Right atrium auricular region (tissue), 2 donors: ENCODE results near the gene DDT. TPM values are rescaled to one million over a fixed set of nuclear protein-coding genes. Genes with fewer than 3 reads are reported as not detected.

Source experiments
- DNase-seq: peaks from one replicate; pipeline ENCODE4 v3.0.0-alpha.2; 2019; ENCODE audit warnings: low spot score
- H3K27ac ChIP-seq, 2 donors: fragments of 200-600 bp; sonication (generic); 1 replicate in 1 of 2; 2 replicates in 1 of 2; pipeline ENCODE4 v1.5.1; 2016 to 2019
- H3K27me3 ChIP-seq, 2 donors: fragments of 200-600 bp; sonication (generic); one replicate each; pipeline versions ENCODE4 v1.5.1 to v1.6.0; 2017 to 2019
- H3K36me3 ChIP-seq: fragments of 200-600 bp; sonication (generic); one replicate; pipeline ENCODE4 v1.5.1; 2016
- H3K4me1 ChIP-seq, 2 donors: fragments of 200-600 bp; sonication (generic); one replicate each; pipeline versions ENCODE4 v1.5.1 to v1.6.0; 2017 to 2019
- H3K4me3 ChIP-seq, 2 donors: fragments of 200-600 bp; sonication (generic); 1 replicate in 1 of 2; 2 replicates in 1 of 2; pipeline ENCODE4 v1.5.1; 2017 to 2019; ENCODE audit warnings: mild to moderate bottlenecking in 1 of 2, moderate library complexity in 1 of 2
- H3K9me3 ChIP-seq, 2 donors: fragments of 200-600 bp; sonication (generic); one replicate each; pipeline ENCODE4 v1.5.1; 2019
- CTCF ChIP-seq, 2 donors: fragments of 200-600 bp; sonication (generic); IDR thresholded peaks; one replicate each; pipeline ENCODE4 v1.5.1; 2019; ENCODE audit warnings: antibody characterized with exemption in 2 of 2
- total RNA-seq, 2 donors: library from RNA; depleted of rRNA; stranded (reverse); fragments of >200 nt; gene quantifications; one replicate each; pipeline ENCODE4 v1.1.0, GENCODE V29; 2016

DDT gene
- total RNA-seq, 2 donors from 2014 or later: 147 to 153 TPM

GRCh38 chr22:24009227-24010017, 35.2 kb upstream of the DDT start:
- Histone ChIP-seq H3K9me3 (no peaks in the 10 kb centered on the region), H3K27ac (no peak overlapping the region), H3K36me3 (no peaks in the 10 kb centered on the region), H3K27me3 (no peaks in the 10 kb centered on the region), H3K4me3 (no peak overlapping the region), H3K4me1 (peaks cover 0 to 35% of the 10 kb centered on the region in 2 donors)
- no peak for TF ChIP-seq CTCF (IDR thresholded peaks at IDR 0.05)
- no peak for DNase-seq

DNA sequence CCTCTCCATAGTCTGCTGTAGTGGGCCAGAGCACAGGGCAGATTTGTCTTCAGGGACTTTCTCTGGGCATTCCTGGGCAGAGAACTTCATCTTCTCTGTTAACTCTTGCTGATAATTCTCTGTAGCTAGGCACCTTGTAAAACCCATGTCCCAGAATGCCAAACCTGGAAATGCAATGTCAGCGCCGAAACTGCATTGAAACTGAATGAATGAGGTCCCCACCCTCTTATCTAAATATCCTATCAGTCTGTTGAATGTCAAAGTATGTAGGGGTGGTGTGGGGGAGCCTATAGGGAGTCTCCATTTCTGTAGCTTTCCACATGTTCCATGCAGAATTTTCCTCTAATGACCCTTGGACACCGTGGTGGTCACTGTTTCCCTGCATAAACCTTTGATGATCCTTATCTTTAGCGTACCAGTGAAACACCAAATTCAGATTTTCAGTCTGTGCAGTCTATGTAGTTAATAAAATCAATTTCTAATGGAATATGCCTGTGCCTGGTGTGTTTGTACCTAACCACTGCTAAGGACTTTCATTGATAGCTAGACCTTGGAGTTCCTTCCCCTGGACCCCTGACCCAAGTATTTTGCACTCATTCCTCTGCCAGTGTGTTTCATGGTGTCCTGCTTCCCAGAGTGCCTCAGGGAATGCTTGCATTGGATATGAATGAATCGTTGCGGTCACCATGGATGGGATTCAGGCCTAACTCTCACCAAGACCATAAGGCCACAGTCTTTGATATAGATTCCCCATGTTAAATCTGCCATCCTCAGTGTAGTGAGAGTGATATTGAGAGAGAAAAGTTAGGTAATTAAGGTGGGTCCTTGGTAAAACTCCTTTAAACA, 34.4 kb upstream of the DDT start:
- peaks cover 0 to 31% of the 10 kb centered on the region in 2 donors for H3K4me1 ChIP-seq
- H3K4me3 ChIP-seq: no peak overlapping the region
- H3K9me3 ChIP-seq: no peaks in the 10 kb centered on the region
- DNase-seq: no peak
- no peaks in the 10 kb centered on the region for H3K27me3 ChIP-seq
- no peak for TF ChIP-seq CTCF (IDR thresholded peaks at IDR 0.05)
- H3K36me3 ChIP-seq: no peaks in the 10 kb centered on the region
- no peak overlapping the region for H3K27ac ChIP-seq

- Histone ChIP-seq H3K4me3 (no peak overlapping the region), H3K9me3 (no peaks in the 10 kb centered on the region), H3K4me1 (peaks cover 0 to 25% of the 10 kb centered on the region in 2 donors), H3K27me3 (no peaks in the 10 kb centered on the region), H3K36me3 (no peaks in the 10 kb centered on the region), H3K27ac (no peak overlapping the region)
- no peak for DNase-seq
- no peak for TF ChIP-seq CTCF (IDR thresholded peaks at IDR 0.05)
Measured at GRCh38 chr22:24008022-24008283, 33.7 kb upstream of the DDT start.

DNA sequence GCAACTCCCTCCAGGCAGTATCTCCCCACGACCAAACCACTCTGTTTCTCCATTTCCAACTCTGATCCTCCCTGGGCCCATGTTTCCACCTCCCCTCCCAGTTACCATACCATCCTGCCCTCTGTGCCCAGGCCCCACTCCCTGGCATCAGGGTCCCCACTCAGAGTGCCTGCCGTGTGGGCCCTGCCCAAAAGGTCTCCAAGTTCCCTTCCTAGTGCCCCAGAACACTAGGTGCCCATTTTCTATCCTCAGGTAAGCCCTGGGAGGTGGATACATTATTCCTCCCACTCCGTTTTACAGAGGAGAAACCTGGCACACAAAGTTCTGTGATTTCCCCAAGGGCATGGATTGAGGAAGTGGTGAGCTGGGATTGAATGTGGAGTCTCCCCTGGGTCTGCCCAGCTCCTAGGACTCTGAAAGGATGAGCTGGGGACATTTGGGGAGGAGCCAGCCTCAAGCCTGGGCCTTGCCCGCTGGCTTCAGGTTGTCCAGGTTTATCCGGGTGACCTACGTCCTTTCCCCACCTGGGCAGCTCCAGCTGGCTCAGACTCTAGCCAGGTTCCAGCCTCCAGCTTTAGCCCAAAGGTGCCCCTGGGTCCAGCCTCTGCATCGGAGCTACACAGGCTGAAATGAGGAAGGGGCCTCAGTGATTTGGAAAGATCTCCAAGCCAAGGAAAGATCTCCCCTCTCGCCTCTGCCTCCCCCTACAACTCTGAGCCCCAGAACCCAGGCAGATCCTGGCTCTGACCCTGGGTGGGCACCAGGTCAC, 33.2 kb upstream of the DDT start:
- DNase-seq: no peak

DNA sequence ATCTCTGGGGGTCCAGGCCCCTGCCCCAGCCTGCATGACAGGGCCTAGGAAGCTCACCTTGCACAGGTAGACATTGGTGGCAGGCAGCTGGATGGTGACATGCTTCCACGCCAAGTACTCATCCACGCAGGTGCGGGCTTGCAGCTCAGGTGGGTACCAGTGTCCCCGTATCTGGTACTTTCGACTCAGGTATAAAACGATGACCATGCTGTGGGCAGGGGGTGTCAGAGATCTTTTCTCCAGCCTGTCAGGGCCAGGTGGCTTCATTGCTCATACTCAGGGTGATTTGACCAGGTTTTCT, 32.6 kb upstream of the DDT start:
- Histone ChIP-seq H3K27ac (no peak overlapping the region), H3K4me1 (peaks cover 0 to 14% of the 10 kb centered on the region in 2 donors), H3K36me3 (no peaks in the 10 kb centered on the region), H3K27me3 (no peaks in the 10 kb centered on the region), H3K9me3 (no peaks in the 10 kb centered on the region), H3K4me3 (no peak overlapping the region)
- DNase-seq: no peak
- TF ChIP-seq CTCF (IDR thresholded peaks at IDR 0.05): no peak

More for the DNA sequence above, 33.2 kb upstream of the DDT start:
- H3K27me3 ChIP-seq: no peaks in the 10 kb centered on the region
- peaks cover 0 to 20% of the 10 kb centered on the region in 2 donors for H3K4me1 ChIP-seq
- H3K4me3 ChIP-seq: no peak overlapping the region
- H3K36me3 ChIP-seq: no peaks in the 10 kb centered on the region
- H3K9me3 ChIP-seq: no peaks in the 10 kb centered on the region
- H3K27ac ChIP-seq: no peak overlapping the region
- TF ChIP-seq CTCF (IDR thresholded peaks at IDR 0.05): no peak
